Measurements from ENCODE around the gene PIGT. TPM values are rescaled to one million over a fixed set of nuclear protein-coding genes. Genes with fewer than 3 reads are reported as not detected.

Gene PIGT
- total and polyA plus RNA-seq, 2 of the 4 experiments (the other 2 are of a cell fraction), result 31.2 to 145 TPM

DNA sequence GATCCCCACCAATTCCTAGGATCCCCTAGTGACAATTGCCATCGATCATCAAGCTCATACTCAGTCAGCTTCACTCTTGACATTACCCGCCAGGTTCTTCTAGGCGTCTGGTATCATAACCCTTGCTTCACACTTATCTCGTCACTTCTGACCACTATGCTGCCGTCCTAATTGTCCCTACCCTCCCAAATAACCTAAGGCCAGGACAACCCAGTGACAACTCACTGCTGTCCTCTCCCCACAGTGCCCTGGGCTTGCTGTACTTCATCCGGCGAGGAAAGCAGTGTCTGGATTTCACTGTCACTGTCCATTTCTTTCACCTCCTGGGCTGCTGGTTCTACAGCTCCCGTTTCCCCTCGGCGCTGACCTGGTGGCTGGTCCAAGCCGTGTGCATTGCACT lies 49.3 kb upstream of the PIGT start:
- Histone ChIP-seq H3K18ac (ENCODE audit: low read depth, low read length) (no peak overlapping the region), H3K56ac (ENCODE audit: extremely low read depth, insufficient read depth, low read length) (no peak overlapping the region), H2AFZ (replicated peaks; ENCODE audit: low read length, poor library complexity) (no peak overlapping the region), H3K4me3 (ENCODE audit: insufficient read depth, low read depth, low read length) (no peak overlapping the region), H3K4me1 (ENCODE audit: control insufficient read depth, insufficient read depth, low read length) (0 out of 2 replicates have a peak, but pooled peaks cover 3% of the 10 kb centered on the region), H3K4ac (ENCODE audit: low read depth, low read length) (no peak overlapping the region), H3K79me1 (ENCODE audit: low read depth in 1 of 2, low read length in 2 of 2) (peaks cover 9 to 39% of the 10 kb centered on the region in 2 experiments), H4K8ac (ENCODE audit: low read depth in 2 of 2, low read length in 2 of 2) (no peak overlapping the region), H2BK5ac (ENCODE audit: low read depth, low read length, poor library complexity, severe bottlenecking) (no peak overlapping the region), H2BK15ac (ENCODE audit: low read depth, low read length) (no peak overlapping the region), H4K20me1 (ENCODE audit: insufficient read depth, low read length) (no peaks in the 10 kb centered on the region), H3K9me3 (ENCODE audit: control insufficient read depth, insufficient read depth, low read length) (no peaks in the 10 kb centered on the region), H3K27ac (ENCODE audit: insufficient read depth, low read length) (no peak overlapping the region), H3K14ac (replicated peaks; ENCODE audit: low read depth, low read length) (no peak overlapping the region), H2BK20ac (ENCODE audit: low read depth, low read length) (no peak overlapping the region), H3K9ac (ENCODE audit: low read depth, low read length) (no peak overlapping the region), H3K9me1 (ENCODE audit: insufficient read depth, low read length) (peaks cover 4% of the 10 kb centered on the region; the same call in 1 of the 2 replicates), H3K27me3 (ENCODE audit: control insufficient read depth, insufficient read depth, low read length) (no peaks in the 10 kb centered on the region), H3K36me3 (ENCODE audit: control insufficient read depth, insufficient read depth, low read length) (peaks cover 19% of the 10 kb centered on the region), H2AK9ac (replicated peaks; ENCODE audit: low read depth, low read length, poor library complexity) (no peak overlapping the region), H3K4me2 (ENCODE audit: low read depth, low read length) (no peak overlapping the region), H4K5ac (ENCODE audit: low read depth, low read length) (no peak overlapping the region), H3K23ac (ENCODE audit: low read depth, low read length) (no peak overlapping the region), H2BK120ac (ENCODE audit: low read depth, low read length) (no peak overlapping the region), H4K91ac (ENCODE audit: insufficient read depth, low read depth, low read length) (no peak overlapping the region), H2AK5ac (ENCODE audit: low read depth, low read length) (no peak overlapping the region)
- intact Hi-C loops (cut with micrococcal nuclease) (no loop called here), dilution Hi-C loops (cut with HindIII; ENCODE audit: low sequenced_read_pairs, unreplicated experiment) (no loop called here), in situ Hi-C loops (cut with MboI; ENCODE audit: low sequenced_read_pairs) (no loop called here)
- no peak for ATAC-seq (ENCODE audit: low read depth)
- TF ChIP-seq MAFK (IDR thresholded peaks at IDR 0.05; ENCODE audit: low read depth, low read length) (no peak), BHLHE40 (IDR thresholded peaks at IDR 0.05; ENCODE audit: low read depth, low read length) (no peak), MXI1 (IDR thresholded peaks at IDR 0.05; ENCODE audit: borderline replicate concordance, low read depth, low read length) (no peak), CHD1 (IDR thresholded peaks at IDR 0.05; ENCODE audit: low read depth, low read length) (no peak), NFE2L2 (IDR thresholded peaks at IDR 0.05; ENCODE audit: low read depth, low read length) (no peak), CEBPB (IDR thresholded peaks at IDR 0.05; ENCODE audit: low read depth, low read length) (no peak), MAZ (IDR thresholded peaks at IDR 0.05; ENCODE audit: borderline replicate concordance, low read depth, low read length) (no peak)
- TF ChIP-seq, protein P1, sequence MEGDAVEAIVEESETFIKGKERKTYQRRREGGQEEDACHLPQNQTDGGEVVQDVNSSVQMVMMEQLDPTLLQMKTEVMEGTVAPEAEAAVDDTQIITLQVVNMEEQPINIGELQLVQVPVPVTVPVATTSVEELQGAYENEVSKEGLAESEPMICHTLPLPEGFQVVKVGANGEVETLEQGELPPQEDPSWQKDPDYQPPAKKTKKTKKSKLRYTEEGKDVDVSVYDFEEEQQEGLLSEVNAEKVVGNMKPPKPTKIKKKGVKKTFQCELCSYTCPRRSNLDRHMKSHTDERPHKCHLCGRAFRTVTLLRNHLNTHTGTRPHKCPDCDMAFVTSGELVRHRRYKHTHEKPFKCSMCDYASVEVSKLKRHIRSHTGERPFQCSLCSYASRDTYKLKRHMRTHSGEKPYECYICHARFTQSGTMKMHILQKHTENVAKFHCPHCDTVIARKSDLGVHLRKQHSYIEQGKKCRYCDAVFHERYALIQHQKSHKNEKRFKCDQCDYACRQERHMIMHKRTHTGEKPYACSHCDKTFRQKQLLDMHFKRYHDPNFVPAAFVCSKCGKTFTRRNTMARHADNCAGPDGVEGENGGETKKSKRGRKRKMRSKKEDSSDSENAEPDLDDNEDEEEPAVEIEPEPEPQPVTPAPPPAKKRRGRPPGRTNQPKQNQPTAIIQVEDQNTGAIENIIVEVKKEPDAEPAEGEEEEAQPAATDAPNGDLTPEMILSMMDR (conservative IDR thresholded peaks at IDR 0.05; ENCODE audit: low read depth, low read length), result no peak
- WGBS, 2 experiments (ENCODE audit: extremely low coverage in 2 of 2, insufficient read length in 1 of 2), result 86% methylated on average over 7 of the region's 11 CpGs; no CpG with 5 or more reads in 1 of the 2 experiments
- no TSS peak for BruUV-seq (replicated peaks)
- CTCF ChIA-PET, result no interaction called here
- POLR2A ChIA-PET (ENCODE audit: unreplicated experiment), result no interaction called here
- DNase-seq, result no peak

All from IMR-90 (cell line).